Lung microvascular endothelial cell (primary cell): ENCODE measurements around the gene PTPRT. TPM values are rescaled to one million over a fixed set of nuclear protein-coding genes. Genes with fewer than 3 reads are reported as not detected.

Source experiments
- DNase-seq, 2 donors: peaks; one replicate each; pipeline versions ENCODE4 v3.0.0 to v3.0.0-alpha.2; 2010; ENCODE audit warnings: low read depth in 2 of 2
- total RNA-seq: library from RNA; depleted of rRNA; stranded (reverse); fragments of >200 nt; gene quantifications from 2 replicates; pipeline ENCODE4 v1.2.1, GENCODE V29; 2014

The PTPRT gene
- total RNA-seq, 1 donor from 2014 or later = not detected

GRCh38 chr20:42134265-42135098 lies 1055.2 kb downstream of the PTPRT start:
- no peak for DNase-seq

- DNase-seq = no peak
Measured at GRCh38 chr20:42130810-42131596, 1058.7 kb downstream of the PTPRT start.

GRCh38 chr20:42125426-42125825 lies 1064.3 kb downstream of the PTPRT start:
- no peak for DNase-seq

GRCh38 chr20:42123981-42124473 lies 1065.7 kb downstream of the PTPRT start:
- no peak for DNase-seq

DNA sequence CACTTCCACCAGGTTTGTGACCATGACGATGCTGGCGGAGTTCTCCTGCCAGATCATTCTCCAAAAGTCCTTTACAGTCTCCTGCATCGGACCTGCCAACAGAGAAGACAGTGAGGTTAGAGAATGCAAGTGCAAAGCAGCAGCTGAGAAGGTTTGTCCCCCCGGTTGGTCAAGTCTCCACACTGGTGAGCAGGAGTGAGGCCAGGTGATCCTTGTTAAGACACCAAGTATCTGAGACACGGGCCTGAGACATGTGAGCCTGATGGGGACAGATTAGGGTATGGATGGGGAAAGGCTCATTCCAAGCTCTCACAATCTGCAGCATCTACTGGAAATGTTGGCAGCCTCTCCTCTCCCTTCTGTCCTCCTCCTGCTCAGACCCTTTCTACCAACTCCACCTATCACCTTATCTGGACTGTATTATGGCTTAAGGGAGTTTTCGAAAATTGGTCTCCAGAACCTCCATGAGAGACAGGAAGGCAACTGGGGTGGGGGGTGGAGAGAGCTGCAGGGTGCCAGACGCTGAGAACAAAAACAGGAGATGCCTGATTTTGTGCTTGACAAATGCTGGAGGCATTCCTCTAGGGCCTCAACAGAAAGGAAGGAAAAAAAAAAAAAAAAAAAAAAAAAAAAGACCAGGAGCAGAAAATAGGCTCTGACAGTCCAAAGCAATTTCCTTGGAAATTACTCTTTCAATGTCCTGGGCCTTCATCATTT lies 1071.1 kb downstream of the PTPRT start:
- DNase-seq = no peak

GRCh38 chr20:42118001-42118400 lies 1071.7 kb downstream of the PTPRT start:
- no peak for DNase-seq

DNA sequence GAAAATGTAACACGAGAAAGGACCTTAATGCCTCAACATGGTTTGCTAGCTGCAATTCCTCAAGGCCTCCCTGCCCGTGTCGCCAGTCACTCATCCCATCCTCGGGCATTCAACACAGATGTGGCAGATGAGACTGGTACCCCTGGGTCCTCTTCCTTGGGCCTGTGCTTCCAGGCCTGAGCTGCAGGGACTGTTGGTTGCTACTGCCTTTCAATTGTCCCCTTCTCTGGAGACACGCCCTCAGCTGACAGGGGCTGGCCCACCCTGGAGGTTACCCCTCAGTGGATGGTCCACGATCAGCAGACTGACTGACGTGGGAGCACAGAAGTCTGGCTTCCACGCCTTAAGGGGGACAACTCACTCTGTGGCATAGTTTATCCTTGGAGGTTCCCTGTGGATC lies 1076.5 kb downstream of the PTPRT start:
- DNase-seq = no peak

- no peak for DNase-seq
Measured at GRCh38 chr20:42112161-42112560, 1077.5 kb downstream of the PTPRT start.

DNA sequence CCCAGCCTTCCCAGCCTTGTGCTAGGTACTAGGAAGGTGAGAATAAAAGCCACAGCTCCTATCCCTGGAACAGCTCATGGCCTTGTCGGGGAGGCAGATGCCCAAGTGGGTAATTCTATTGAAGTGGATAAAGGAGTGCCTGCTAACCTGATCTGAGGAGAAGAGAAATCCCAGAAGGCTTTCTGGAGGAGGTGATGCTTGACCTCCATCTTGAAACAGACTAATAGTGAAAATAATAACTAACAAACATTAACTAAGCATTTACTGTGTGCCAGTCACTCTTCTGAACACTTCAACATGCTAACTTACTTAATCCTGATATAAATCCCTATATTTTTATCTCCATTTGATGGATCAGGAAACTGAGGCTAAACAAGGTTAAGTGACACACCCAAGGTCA lies 1078.4 kb downstream of the PTPRT start:
- DNase-seq = no peak

GRCh38 chr20:42110301-42110700 lies 1079.4 kb downstream of the PTPRT start:
- DNase-seq = no peak

GRCh38 chr20:42102000-42102399 lies 1087.7 kb downstream of the PTPRT start:
- no peak for DNase-seq

DNA sequence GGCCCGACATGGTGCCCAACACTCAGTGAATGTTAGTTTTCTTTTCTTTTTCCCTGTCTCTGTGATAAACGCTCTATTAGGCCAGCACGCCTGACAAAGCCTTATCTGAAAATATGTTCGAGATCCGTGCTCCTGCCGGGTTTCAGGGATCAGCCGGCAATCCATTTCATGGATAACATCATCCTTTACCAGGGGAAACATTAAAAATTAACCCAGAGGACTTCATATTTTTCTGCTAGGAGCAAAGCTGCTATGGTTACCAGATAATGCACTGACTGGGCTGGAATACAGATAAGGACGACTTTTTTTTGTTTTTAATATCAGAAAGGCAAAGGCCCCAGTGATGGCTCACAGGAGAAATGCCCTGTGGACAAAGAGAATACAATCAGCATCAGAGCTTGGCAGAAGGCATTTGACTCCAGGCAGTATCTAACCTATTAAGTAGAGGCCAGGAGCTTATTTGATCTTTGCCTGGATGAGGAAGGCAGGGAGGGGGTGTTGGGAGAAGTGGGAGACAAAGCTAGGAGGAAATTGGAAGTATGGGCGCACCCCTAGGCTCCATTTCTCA lies 1089.5 kb downstream of the PTPRT start:
- DNase-seq = no peak

DNA sequence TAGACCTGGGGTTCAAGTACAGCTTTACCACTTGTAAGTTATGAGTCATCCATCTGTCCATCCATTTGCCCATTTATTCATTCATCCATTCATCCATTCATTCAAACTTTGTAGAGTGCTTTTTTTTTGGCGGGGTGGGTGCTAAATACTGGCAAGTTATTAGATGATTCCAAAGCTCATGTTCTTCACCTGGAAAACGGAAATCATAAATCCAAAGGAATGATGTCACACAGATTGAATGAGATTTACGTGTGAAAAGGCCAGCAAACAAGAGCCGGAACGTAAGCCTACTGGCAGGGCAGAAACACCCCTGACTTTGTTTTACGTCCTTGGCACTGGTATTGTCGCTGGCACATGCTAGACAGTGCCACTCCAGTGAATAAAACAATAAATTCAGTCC lies 1090.6 kb downstream of the PTPRT start:
- DNase-seq = no peak

DNA sequence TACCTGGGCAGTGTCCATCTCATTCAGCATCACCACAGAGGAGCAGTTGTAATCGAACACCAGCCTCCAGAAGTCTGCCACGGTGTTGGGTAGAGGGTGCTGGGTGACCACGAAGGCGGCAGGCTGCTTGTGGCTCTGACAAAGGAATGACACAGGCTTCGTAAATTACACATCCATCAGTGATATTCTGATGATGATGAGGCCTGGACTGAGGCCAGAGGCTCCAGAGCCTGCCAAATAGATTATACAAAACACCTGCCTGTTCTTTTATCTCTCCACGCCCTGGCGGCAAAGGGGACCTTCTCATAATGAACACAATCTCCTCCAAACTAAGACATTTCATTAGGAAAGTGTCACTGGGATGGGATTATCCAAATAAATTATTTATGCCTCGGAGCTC lies 1091.3 kb downstream of the PTPRT start:
- no peak for DNase-seq

DNA sequence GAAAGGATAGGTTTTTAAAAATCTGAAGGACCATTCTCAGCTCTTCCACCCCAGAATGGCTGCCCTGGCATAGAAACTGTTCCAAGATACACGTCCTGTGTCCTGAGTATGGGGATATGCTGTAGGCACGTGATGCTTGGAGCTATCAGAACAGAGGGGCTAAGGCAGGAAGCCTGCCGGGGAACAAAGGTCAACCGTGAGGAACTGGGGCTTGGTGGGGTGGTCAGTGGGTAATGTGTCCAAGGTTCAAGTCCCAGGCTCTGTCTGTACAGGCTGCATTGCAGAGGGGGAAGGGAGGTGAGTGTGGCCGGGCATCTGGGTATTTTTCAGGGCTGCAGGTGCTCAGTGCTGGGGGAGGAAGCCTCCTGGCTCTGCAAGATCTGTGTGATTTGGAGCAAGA lies 1092.0 kb downstream of the PTPRT start:
- no peak for DNase-seq

- no peak for DNase-seq
Measured at GRCh38 chr20:42095221-42095620, 1094.5 kb downstream of the PTPRT start.

GRCh38 chr20:42093542-42094440 lies 1095.9 kb downstream of the PTPRT start:
- no peak for DNase-seq

DNA sequence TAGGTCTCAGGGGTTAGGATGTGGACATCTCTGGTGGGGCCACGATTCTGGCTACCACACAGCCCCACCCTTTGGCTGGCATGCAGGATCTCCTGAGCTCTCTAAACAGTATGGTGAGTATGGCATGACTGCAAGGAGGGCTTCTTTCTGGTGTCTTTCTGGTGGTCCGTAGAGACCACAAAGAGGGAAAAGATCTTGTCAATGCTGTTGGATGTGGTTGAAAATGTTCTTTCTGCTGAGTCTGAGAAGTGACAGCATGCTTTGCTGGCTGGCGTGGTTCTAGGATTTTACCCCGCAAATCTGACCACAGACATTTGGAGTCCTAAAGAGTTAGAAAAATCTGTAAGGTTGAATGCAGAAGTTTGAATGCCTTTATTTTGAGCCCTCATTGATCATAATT lies 1096.7 kb downstream of the PTPRT start:
- no peak for DNase-seq

- DNase-seq = no peak
Measured at GRCh38 chr20:42085366-42085765, 1104.3 kb downstream of the PTPRT start.

DNA sequence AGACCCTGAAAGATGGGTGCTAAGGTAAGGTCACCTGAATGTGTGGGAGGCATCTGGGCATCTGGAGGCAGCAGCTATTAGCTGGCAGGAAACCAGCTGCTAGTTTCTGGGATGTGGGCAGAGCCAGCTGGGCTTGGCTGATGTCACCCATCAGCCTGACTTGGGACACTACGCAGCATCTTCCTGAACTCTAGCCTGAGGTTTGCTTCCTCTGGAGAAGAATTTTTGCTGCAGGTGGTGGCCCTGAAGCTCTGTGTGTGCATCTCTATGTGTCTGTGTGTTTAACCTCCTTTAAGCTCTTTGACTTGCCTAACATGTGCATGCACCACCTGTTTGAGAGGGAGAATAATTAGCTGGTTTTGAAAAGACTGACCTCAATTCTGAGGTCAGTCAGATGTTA lies 1106.4 kb downstream of the PTPRT start:
- DNase-seq = no peak

DNA sequence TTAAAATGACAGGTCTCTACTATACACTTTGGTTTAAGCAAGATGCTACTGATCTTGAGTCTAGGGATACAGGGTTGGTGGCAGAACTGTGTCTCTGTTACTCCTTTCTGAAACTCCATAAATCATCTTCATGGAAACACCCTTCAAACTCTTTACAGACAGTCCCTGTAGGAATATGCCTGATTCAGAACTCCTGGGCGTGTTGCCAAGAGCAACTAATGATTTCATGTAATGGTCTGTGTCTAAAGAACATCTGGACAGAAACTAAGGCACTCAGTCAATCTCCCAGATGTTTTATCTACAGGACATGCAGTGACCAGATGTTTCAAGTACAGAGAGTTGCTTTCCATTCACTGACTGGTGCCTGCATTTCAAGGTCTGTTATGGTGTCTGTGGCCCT lies 1107.1 kb downstream of the PTPRT start:
- DNase-seq = no peak
